OCI-LY3 (cell line): ENCODE measurements around the gene CAMTA1.

Source experiments
- H2AFZ ChIP-seq: fragments of 200-600, 300-600 bp; shearing (Covaris generic); 2 replicates; pipeline ENCODE4 v1.6.0; 2014; ENCODE audit warnings: antibody characterized with exemption, low read depth, low read length
- H3K27ac ChIP-seq: fragments of 200-600, 300-600 bp; sonication (generic); 2 replicates; pipeline ENCODE4 v1.5.1; 2014; ENCODE audit warnings: mild to moderate bottlenecking, low read length, moderate library complexity, mixed read lengths
- H3K27me3 ChIP-seq: fragments of 200-600, 300-600 bp; sonication (generic); 2 replicates; pipeline ENCODE4 v1.6.1; 2014; ENCODE audit warnings: low read depth, low read length, mixed read lengths
- H3K36me3 ChIP-seq: fragments of 200-600, 300-600 bp; sonication (generic); replicated peaks from 2 replicates; pipeline ENCODE3; 2014; ENCODE audit warnings: low read depth, low read length, mixed read lengths
- H3K4me1 ChIP-seq: fragments of 300-600, 200-600 bp; sonication (generic); 2 replicates; pipeline ENCODE4 v1.6.1; 2014; ENCODE audit warnings: low read length, mixed read lengths
- H3K4me2 ChIP-seq: fragments of 200-600, 300-600 bp; sonication (generic); 2 replicates; pipeline ENCODE4 v1.6.1; 2014; ENCODE audit warnings: low read length, mixed read lengths
- H3K4me3 ChIP-seq: fragments of 300-600, 200-600 bp; sonication (generic); 2 replicates; pipeline ENCODE4 v1.5.1; 2014; ENCODE audit warnings: antibody characterized with exemption, mild to moderate bottlenecking, low read length, moderate library complexity
- H3K79me2 ChIP-seq: fragments of 300-600, 200-600 bp; shearing (Covaris generic); 2 replicates; pipeline ENCODE4 v1.6.1; 2014; ENCODE audit warnings: mild to moderate bottlenecking, low read length, mixed read lengths
- H3K9ac ChIP-seq: fragments of 300-600, 200-600 bp; shearing (Covaris generic); 2 replicates; pipeline ENCODE4 v1.6.0; 2014; ENCODE audit warnings: mild to moderate bottlenecking, low read length, moderate library complexity
- H3K9me3 ChIP-seq: fragments of 200-600, 300-600 bp; shearing (Covaris generic); 2 replicates; pipeline ENCODE4 v1.6.1; 2014; ENCODE audit warnings: low read length, mixed read lengths; ENCODE audit not compliant: insufficient read depth
- H4K20me1 ChIP-seq: fragments of 200-600, 300-600 bp; sonication (generic); 2 replicates; pipeline ENCODE4 v1.6.1; 2016; ENCODE audit warnings: low read length, mixed read lengths; ENCODE audit not compliant: insufficient read depth
- CTCF ChIP-seq: fragments of 200-600, 300-600 bp; sonication (generic); IDR thresholded peaks from 2 replicates; pipeline ENCODE4 v1.5.1; 2014; ENCODE audit warnings: antibody characterized with exemption, low read length, low read depth
- EZH2phosphoT487 ChIP-seq: fragments of 200-600 bp; shearing (Covaris generic); IDR thresholded peaks from 2 replicates; pipeline ENCODE4 v1.6.1; 2018; ENCODE audit warnings: antibody characterized with exemption, mixed run types, low read depth

CAMTA1 gene

GRCh38 chr1:6905331-6905730 lies 120.1 kb downstream of the CAMTA1 start:
- Histone ChIP-seq H2AFZ (no peak overlapping the region), H3K36me3 (no peaks in the 10 kb centered on the region), H3K4me2 (no peak overlapping the region), H4K20me1 (no peaks in the 10 kb centered on the region), H3K79me2 (no peaks in the 10 kb centered on the region), H3K4me3 (no peak overlapping the region), H3K9ac (no peak overlapping the region), H3K27ac (no peak overlapping the region), H3K27me3 (no peaks in the 10 kb centered on the region), H3K9me3 (no peaks in the 10 kb centered on the region), H3K4me1 (peaks cover 10% of the 10 kb centered on the region)
- TF ChIP-seq CTCF (no peak), EZH2phosphoT487 (no peak)

DNA sequence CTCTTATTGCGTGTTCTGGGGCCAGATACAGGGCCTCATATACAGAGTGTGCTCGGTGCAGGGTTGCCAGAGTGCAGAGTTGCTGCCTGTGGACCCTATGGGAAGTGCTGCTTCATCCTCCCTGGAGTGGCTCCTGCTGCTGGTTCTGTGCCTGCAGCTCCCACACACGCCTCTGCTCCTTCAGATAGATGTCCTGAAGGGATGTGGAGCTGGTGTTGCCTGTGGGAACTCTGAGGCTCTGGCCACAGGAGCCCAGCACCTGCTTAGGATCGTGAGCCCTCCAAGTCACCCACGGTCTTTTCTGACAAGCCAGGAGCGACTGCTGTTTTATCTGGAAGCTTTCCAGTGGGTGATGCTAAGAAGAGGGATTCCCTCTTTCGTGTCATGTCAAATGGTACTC lies 120.5 kb downstream of the CAMTA1 start:
- Histone ChIP-seq H3K4me2 (no peak overlapping the region), H3K27ac (no peak overlapping the region), H3K4me1 (peaks cover 10% of the 10 kb centered on the region), H3K36me3 (no peaks in the 10 kb centered on the region), H3K27me3 (no peaks in the 10 kb centered on the region), H2AFZ (no peak overlapping the region), H3K9ac (no peak overlapping the region), H3K9me3 (no peaks in the 10 kb centered on the region), H3K4me3 (no peak overlapping the region), H4K20me1 (no peaks in the 10 kb centered on the region), H3K79me2 (no peaks in the 10 kb centered on the region)
- no peak for TF ChIP-seq EZH2phosphoT487
- TF ChIP-seq CTCF = no peak

DNA sequence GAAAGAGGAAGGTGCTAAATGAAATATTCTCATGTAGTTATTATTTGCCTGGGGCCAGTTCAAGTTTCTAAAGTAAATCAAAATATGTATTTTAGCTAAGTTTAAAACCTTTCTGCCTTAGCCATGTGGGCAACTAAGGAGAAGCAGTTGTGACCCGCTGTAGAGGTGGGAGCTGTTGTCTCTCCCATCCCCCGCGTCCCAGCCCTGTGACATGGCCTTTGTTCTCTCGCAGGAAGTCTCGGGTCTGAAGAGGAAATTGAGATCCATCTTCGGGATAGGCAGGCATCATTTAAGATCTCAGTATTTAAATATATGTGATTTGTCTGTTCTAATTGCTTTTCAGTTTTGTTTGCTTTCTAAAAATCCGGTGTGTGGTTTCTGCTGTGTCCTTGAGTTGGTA lies 121.5 kb downstream of the CAMTA1 start:
- H2AFZ ChIP-seq = no peak overlapping the region
- no peaks in the 10 kb centered on the region for H3K79me2 ChIP-seq
- no peaks in the 10 kb centered on the region for H3K27me3 ChIP-seq
- peaks cover 10% of the 10 kb centered on the region for H3K4me1 ChIP-seq
- no peaks in the 10 kb centered on the region for H3K9me3 ChIP-seq
- H3K36me3 ChIP-seq = no peaks in the 10 kb centered on the region
- no peaks in the 10 kb centered on the region for H4K20me1 ChIP-seq
- no peak overlapping the region for H3K27ac ChIP-seq
- H3K9ac ChIP-seq = no peak overlapping the region
- no peak overlapping the region for H3K4me3 ChIP-seq
- peak overlapping the region; percentile 52 for H3K4me2 ChIP-seq
- TF ChIP-seq EZH2phosphoT487 (no peak), CTCF (no peak)

GRCh38 chr1:6907201-6907600 lies 121.9 kb downstream of the CAMTA1 start:
- Histone ChIP-seq H3K27ac (no peak overlapping the region), H3K27me3 (no peaks in the 10 kb centered on the region), H3K36me3 (no peaks in the 10 kb centered on the region), H3K4me3 (no peak overlapping the region), H4K20me1 (no peaks in the 10 kb centered on the region), H3K4me1 (peaks cover 10% of the 10 kb centered on the region), H3K9me3 (no peaks in the 10 kb centered on the region), H3K9ac (no peak overlapping the region), H2AFZ (no peak overlapping the region), H3K4me2 (no peak overlapping the region), H3K79me2 (no peaks in the 10 kb centered on the region)
- no peak for TF ChIP-seq EZH2phosphoT487
- TF ChIP-seq CTCF = no peak
